Subcutaneous abdominal adipose tissue (tissue), 5 donors: Measurements from ENCODE around the gene CFAP58.
"Not testable (repeated sequence)": the region's sequence is repeated elsewhere in the genome, so short reads cannot be mapped to it uniquely, and the experiment has no call there.

Source experiments
- H3K27ac ChIP-seq: one replicate; pipeline ENCODE4 v1.7.0; 2013; ENCODE audit warnings: low read depth, mild to moderate bottlenecking, inconsistent platforms, low read length, moderate library complexity
- H3K27me3 ChIP-seq, 5 donors: one replicate each; pipeline ENCODE4 v1.7.0; 2013; ENCODE audit warnings: low read length in 5 of 5, inconsistent platforms in 1 of 5; ENCODE audit not compliant: control insufficient read depth in 5 of 5, insufficient read depth in 4 of 5
- H3K36me3 ChIP-seq, 5 donors: one replicate each; pipeline ENCODE4 v1.7.0; 2013; ENCODE audit warnings: low read length in 5 of 5; ENCODE audit not compliant: control insufficient read depth in 5 of 5, insufficient read depth in 5 of 5
- H3K4me1 ChIP-seq, 5 donors: one replicate each; pipeline ENCODE4 v1.7.0; 2013; ENCODE audit warnings: low read length in 5 of 5, mild to moderate bottlenecking in 3 of 5, moderate library complexity in 1 of 5; ENCODE audit not compliant: control insufficient read depth in 5 of 5, insufficient read depth in 5 of 5
- H3K4me3 ChIP-seq, 5 donors: one replicate each; pipeline ENCODE4 v1.7.0; 2013; ENCODE audit warnings: low read length in 5 of 5, low read depth in 1 of 5
- H3K9ac ChIP-seq, 5 donors: one replicate each; pipeline ENCODE4 v1.7.0; 2013; ENCODE audit warnings: low read length in 5 of 5, mild to moderate bottlenecking in 4 of 5, moderate library complexity in 3 of 5
- H3K9me3 ChIP-seq, 5 donors: one replicate each; pipeline ENCODE4 v1.7.0; 2013; ENCODE audit warnings: low read length in 5 of 5; ENCODE audit not compliant: control insufficient read depth in 5 of 5
- donor health status: healthy.
- donor health status: healthy.
- donor health status: healthy.
- donor health status: healthy.
- donor health status: healthy.

The CFAP58 gene

DNA sequence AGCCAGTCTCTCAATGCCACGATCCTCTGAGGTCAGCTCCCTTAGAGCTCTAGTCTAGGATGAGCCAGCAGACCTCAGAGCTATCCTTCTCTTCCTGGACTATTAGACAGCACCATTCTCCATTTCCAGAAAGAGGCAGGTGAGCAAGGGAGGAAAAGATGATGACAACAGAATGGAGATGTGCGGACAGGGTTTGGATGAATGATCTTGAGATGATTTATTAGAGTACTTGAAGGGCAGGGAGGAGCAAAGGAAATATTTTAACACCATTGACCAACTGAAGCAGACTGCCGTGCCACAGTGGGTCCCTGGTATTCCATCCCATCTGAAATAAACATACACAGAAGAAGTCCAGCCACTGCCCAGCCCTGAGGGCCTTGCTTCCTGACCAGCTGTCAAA lies 94.3 kb downstream of the CFAP58 start:
- Histone ChIP-seq H3K36me3 (no peaks in the 10 kb centered on the region), H3K9ac (no peak overlapping the region), H3K27me3 (no peaks in the 10 kb centered on the region), H3K27ac (no peak overlapping the region), H3K4me1 (no peaks in the 10 kb centered on the region), H3K4me3 (no peak overlapping the region), H3K9me3 (no peaks in the 10 kb centered on the region)

DNA sequence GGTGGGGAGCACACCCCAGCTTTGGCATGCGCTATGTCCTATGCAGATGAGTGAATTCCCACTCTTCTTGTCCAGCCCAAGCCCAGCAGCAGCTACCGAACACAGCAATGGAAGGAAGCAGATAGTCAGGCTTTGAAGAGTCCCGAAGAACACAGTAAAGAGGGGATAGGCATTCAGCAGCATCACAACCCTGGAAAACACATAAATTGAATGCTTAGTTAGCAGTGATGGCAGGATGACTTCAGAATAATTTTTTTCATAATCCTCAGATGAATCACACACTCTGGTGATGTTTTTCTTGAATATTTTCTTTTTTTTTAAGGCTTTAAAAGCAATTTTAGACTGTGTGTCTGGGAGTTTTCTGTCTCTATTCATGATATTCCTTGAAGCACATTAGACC lies 95.8 kb downstream of the CFAP58 start:
- Histone ChIP-seq H3K36me3 (no peaks in the 10 kb centered on the region), H3K27ac (no peak overlapping the region), H3K9me3 (no peaks in the 10 kb centered on the region), H3K4me3 (no peak overlapping the region), H3K9ac (no peak overlapping the region), H3K27me3 (no peaks in the 10 kb centered on the region), H3K4me1 (no peaks in the 10 kb centered on the region)

DNA sequence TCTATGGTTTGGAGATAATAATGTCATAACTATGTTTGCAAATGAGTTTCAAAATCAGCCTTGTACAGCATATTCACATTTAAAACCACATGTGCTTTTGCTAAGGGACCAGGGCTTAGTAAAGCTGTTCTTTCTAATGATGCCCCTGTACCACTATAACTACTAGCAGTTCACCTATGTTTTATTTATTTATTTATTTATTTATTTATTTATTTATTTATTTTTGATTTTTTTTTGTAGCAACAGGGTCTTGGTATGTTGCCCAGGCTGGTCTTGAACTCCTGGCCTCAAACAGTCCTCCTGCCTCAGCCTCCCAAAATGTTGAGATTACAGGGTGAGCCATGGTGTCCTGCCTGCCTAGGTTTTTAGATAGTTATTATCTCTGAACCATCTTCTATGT lies 96.9 kb downstream of the CFAP58 start:
- Histone ChIP-seq H3K36me3 (no peaks in the 10 kb centered on the region), H3K27me3 (no peaks in the 10 kb centered on the region), H3K4me1 (no peaks in the 10 kb centered on the region), H3K4me3 (no peak overlapping the region), H3K9ac (no peak overlapping the region), H3K27ac (no peak overlapping the region), H3K9me3 (no peaks in the 10 kb centered on the region)

DNA sequence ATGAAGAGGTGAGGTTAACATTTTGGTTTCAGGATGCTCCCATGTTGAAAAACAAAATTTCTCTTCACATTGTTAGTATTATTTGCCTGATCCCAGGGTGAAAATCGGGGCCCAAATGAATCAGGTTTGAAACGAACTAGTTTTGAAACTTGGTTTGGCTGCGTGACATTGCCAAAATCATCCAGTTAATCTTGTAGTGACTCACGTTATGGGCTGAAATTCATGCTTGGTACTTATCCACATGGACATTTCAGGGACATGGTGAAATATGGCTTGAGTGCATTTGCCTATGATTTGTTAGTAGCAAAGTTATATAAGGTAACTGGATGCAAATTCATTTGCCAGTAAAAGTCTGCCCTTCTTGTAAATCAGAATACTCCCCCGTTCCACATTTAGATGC lies 97.3 kb downstream of the CFAP58 start:
- H3K36me3 ChIP-seq: no peaks in the 10 kb centered on the region
- H3K9me3 ChIP-seq: no peaks in the 10 kb centered on the region
- no peaks in the 10 kb centered on the region for H3K27me3 ChIP-seq
- no peak overlapping the region for H3K4me3 ChIP-seq
- H3K4me1 ChIP-seq: no peaks in the 10 kb centered on the region
- no peak overlapping the region for H3K9ac ChIP-seq
- H3K27ac ChIP-seq: no peak overlapping the region

DNA sequence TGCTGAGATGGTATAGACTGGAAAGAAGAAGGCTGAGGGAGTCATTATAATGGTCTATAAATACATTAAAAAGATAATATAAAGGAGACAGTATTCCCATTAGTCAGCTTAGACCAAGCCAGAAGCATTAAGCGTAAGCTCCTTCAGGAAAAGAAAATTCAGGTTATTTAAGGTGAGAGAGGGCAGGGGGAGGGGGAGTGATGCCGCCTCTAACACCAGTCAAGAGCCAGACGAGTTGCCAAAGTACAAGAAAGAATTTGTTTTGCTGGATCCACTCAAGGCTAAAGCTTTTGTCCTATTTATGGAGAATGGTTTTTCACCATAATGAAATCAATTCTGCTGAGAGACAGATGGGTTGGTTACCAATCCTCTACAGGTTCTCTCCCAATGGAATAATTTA lies 99.3 kb downstream of the CFAP58 start:
- no peaks in the 10 kb centered on the region for H3K27me3 ChIP-seq
- H3K9ac ChIP-seq: no peak overlapping the region
- no peak overlapping the region for H3K4me3 ChIP-seq
- H3K4me1 ChIP-seq: no peaks in the 10 kb centered on the region
- no peak overlapping the region for H3K27ac ChIP-seq
- no peaks in the 10 kb centered on the region for H3K9me3 ChIP-seq
- no peaks in the 10 kb centered on the region for H3K36me3 ChIP-seq

DNA sequence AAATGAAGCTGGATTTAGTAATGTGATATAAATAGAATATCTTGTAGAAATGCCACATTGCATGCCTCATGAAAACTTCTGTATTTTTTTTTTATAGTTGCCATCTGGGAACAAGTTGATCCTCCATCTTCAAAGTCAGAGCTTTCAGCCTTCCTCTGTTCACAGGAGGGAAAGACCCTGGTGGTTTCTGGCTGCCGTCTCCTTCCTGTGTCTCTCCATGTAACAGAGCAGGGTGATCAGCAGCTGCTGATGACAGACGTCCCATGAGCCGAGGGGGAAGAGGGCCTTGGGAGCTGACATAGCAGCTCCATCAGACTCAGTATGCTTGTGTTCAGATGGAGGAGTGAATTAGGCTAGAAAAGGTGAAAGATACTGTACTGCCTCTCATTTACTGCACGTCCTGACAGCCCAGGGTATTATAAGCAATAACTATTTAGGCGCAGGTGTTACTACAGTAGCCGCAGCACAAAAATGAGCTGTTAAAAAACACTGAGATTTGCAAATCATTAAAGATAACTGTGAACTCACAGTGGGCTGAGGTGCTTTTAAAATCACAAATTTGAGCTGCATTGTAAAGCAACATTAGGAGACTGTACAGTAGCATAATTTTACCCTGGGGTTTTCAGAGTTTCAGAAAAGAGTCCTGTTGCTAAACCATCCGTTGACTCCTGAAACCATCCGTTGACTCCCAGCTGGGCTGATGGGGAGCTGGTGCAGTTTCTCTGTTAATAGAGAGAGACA lies 103.3 kb downstream of the CFAP58 start:
- H3K9me3 ChIP-seq: no peaks in the 10 kb centered on the region
- no peak overlapping the region for H3K9ac ChIP-seq
- no peak overlapping the region for H3K27ac ChIP-seq
- no peaks in the 10 kb centered on the region for H3K36me3 ChIP-seq
- H3K27me3 ChIP-seq: no peaks in the 10 kb centered on the region
- no peaks in the 10 kb centered on the region for H3K4me1 ChIP-seq
- H3K4me3 ChIP-seq: no peak overlapping the region

DNA sequence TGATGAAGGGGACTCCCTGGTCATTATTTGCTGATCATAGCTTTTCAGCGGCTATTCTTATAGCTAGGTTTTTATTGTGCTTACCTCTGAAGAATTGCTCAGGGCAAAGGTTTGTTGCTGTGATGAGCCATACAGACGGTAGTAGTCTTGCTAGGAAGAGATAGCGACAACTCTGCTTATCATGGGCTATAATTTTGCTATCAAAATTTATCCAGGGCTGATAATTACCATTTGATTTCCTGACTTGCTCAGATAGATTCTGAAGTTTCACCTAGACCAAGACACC lies 103.9 kb downstream of the CFAP58 start:
- Histone ChIP-seq H3K9ac (no peak overlapping the region), H3K27me3 (no peaks in the 10 kb centered on the region), H3K4me3 (no peak overlapping the region), H3K4me1 (no peaks in the 10 kb centered on the region), H3K9me3 (no peaks in the 10 kb centered on the region), H3K36me3 (no peaks in the 10 kb centered on the region), H3K27ac (no peak overlapping the region)

DNA sequence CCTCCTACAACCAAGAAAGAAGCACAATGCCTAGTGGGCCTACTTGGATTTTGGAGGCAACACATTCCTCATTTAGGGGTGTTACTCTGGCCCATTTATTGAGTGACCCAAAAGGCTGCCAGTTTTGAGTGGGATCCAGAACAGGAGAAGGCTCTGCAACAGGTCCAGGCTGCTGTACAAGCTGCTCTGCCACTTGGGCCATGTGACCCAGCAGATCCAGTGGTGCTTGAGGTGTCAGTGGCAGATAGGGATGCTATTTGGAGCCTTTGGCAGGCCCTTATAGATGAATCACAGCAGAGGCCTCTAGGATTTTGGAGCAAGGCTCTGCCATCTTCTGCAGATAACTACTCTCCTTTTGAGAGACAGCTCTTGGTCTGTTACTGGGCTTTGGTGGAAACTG lies 111.9 kb downstream of the CFAP58 start:
- H3K4me1 ChIP-seq, H3K27me3 ChIP-seq, H3K27ac ChIP-seq, H3K9ac ChIP-seq, H3K36me3 ChIP-seq, H3K4me3 ChIP-seq: not testable (repeated sequence)
- H3K9me3 ChIP-seq: peaks cover 0 to 22% (median 17%) of the 10 kb centered on the region in 5 donors

DNA sequence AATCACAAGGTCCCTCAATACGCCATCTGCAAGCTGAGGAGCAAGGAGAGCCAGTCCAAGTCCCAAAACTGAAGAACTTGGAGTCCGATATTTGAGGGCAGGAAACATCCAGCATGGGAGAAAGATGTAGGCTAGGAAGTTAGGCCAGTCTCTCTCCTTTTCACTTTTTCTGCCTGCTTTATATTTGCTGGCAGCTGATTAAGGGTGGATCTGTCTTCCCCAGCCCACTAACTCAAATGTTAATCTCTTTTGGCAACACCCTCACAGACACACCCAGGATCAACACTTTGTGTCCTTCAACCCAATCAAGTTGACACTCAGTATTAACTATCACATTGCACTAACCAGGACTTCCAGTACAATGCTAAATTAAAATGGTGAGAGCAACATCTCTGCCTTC lies 115.2 kb downstream of the CFAP58 start:
- not testable (repeated sequence) for H3K4me1 ChIP-seq, H3K4me3 ChIP-seq, H3K27me3 ChIP-seq, H3K36me3 ChIP-seq, H3K9ac ChIP-seq, H3K27ac ChIP-seq
- peaks cover 0 to 17% (median 12%) of the 10 kb centered on the region in 5 donors for H3K9me3 ChIP-seq

DNA sequence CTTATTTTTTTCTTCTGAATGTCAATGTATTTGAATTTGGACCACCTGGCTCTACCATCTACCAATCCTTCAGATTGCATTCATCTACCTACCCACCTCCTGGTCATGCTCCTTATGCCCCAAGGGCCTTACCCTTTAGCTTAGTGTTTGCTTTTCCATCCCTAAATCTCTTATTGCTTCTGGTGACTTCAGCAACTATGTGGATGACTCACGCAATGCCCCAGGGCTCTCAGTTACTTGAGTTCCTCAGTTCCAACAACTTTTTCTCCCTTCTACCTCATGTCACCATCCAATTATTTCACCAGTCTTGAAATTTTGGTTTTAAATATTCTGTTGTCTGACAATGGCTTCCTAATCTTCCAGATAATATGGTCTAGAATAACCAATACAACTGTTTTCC lies 118.9 kb downstream of the CFAP58 start:
- no peak overlapping the region for H3K27ac ChIP-seq
- no peaks in the 10 kb centered on the region for H3K36me3 ChIP-seq
- H3K27me3 ChIP-seq: no peaks in the 10 kb centered on the region
- no peak overlapping the region for H3K4me3 ChIP-seq
- H3K9ac ChIP-seq: no peak overlapping the region
- H3K9me3 ChIP-seq: peaks cover 0 to 2% (median 0%) of the 10 kb centered on the region in 5 donors
- no peaks in the 10 kb centered on the region for H3K4me1 ChIP-seq
